Measurements from ENCODE around the gene PLXNA4. TPM values are rescaled to one million over a fixed set of nuclear protein-coding genes. Genes with fewer than 3 reads are reported as not detected.

Gene PLXNA4
- total RNA-seq, 1 experiment from 2014 or later = 1.0 TPM

GRCh38 chr7:132578826-132579225 is 2.6 kb upstream of the PLXNA4 start:
- CTCF ChIA-PET = no interaction called here
- no peak for DNase-seq
- no TSS peak for BruUV-seq (replicated peaks)
- peaks cover 60% of the 10 kb centered on the region for H3K27me3 ChIP-seq (ENCODE audit: insufficient read depth, low read depth)
- POLR2A ChIA-PET (ENCODE audit: unreplicated experiment) = no interaction called here
- no peaks in the 10 kb centered on the region for H3K79me2 ChIP-seq (ENCODE audit: low read depth)
- H3K9me2 ChIP-seq (ENCODE audit: insufficient read depth) = no peaks in the 10 kb centered on the region
- H3K36me3 ChIP-seq (ENCODE audit: low read depth) = no peaks in the 10 kb centered on the region
- H3K4me1 ChIP-seq (replicated peaks; ENCODE audit: insufficient read depth) = no peaks in the 10 kb centered on the region
- H3K27ac ChIP-seq = no peak overlapping the region
- no peaks in the 10 kb centered on the region for H3F3A ChIP-seq (ENCODE audit: insufficient read depth, low read depth)
- no peaks in the 10 kb centered on the region for H3K9me3 ChIP-seq (ENCODE audit: insufficient read depth, low read depth)
- no peak for TF ChIP-seq EZH2 (IDR thresholded peaks at IDR 0.05; ENCODE audit: low read depth)
- H3K4me2 ChIP-seq = no peak overlapping the region
- H3K4me3 ChIP-seq = no peak overlapping the region
- intact Hi-C loops (cut with micrococcal nuclease; ENCODE audit: unreplicated experiment) = no loop called here
- H4K20me1 ChIP-seq (ENCODE audit: insufficient read depth) = no peaks in the 10 kb centered on the region
- H2AFZ ChIP-seq = no peak overlapping the region

GRCh38 chr7:132578050-132578370 is 1.7 kb upstream of the PLXNA4 start:
- H3K36me3 ChIP-seq (ENCODE audit: low read depth) = no peaks in the 10 kb centered on the region
- H3K4me2 ChIP-seq = no peak overlapping the region
- no peaks in the 10 kb centered on the region for H3K9me2 ChIP-seq (ENCODE audit: insufficient read depth)
- CTCF ChIA-PET = interaction anchor here (0.7 kb wide), 1 partner anchor 1738 kb away, joined by 4 read pairs; no protein-coding TSS in a partner anchor
- no peaks in the 10 kb centered on the region for H3K79me2 ChIP-seq (ENCODE audit: low read depth)
- no peak overlapping the region for H3K27ac ChIP-seq
- H2AFZ ChIP-seq = no peak overlapping the region
- POLR2A ChIA-PET (ENCODE audit: unreplicated experiment) = no interaction called here
- H4K20me1 ChIP-seq (ENCODE audit: insufficient read depth) = no peaks in the 10 kb centered on the region
- no peaks in the 10 kb centered on the region for H3K4me1 ChIP-seq (replicated peaks; ENCODE audit: insufficient read depth)
- no peak overlapping the region for H3K4me3 ChIP-seq
- H3K9me3 ChIP-seq (ENCODE audit: insufficient read depth, low read depth) = no peaks in the 10 kb centered on the region
- no peak for DNase-seq
- no peaks in the 10 kb centered on the region for H3F3A ChIP-seq (ENCODE audit: insufficient read depth, low read depth)
- BruUV-seq (replicated peaks) = no TSS peak
- intact Hi-C loops (cut with micrococcal nuclease; ENCODE audit: unreplicated experiment) = no loop called here
- TF ChIP-seq CTCF (conservative IDR thresholded peaks at IDR 0.05) (no peak), EZH2 (IDR thresholded peaks at IDR 0.05; ENCODE audit: low read depth) (no peak)
- peaks cover 60% of the 10 kb centered on the region for H3K27me3 ChIP-seq (ENCODE audit: insufficient read depth, low read depth)

- peaks cover 63% of the 10 kb centered on the region for H3K27me3 ChIP-seq (ENCODE audit: insufficient read depth, low read depth)
- H3F3A ChIP-seq (ENCODE audit: insufficient read depth, low read depth) = no peaks in the 10 kb centered on the region
- H3K4me1 ChIP-seq (replicated peaks; ENCODE audit: insufficient read depth) = no peaks in the 10 kb centered on the region
- no peak for DNase-seq
- no peak overlapping the region for H2AFZ ChIP-seq
- H4K20me1 ChIP-seq (ENCODE audit: insufficient read depth) = no peaks in the 10 kb centered on the region
- H3K79me2 ChIP-seq (ENCODE audit: low read depth) = no peaks in the 10 kb centered on the region
- H3K9me3 ChIP-seq (ENCODE audit: insufficient read depth, low read depth) = no peaks in the 10 kb centered on the region
- no peak overlapping the region for H3K27ac ChIP-seq
- TF ChIP-seq CTCF (conservative IDR thresholded peaks at IDR 0.05) (no peak), EZH2 (IDR thresholded peaks at IDR 0.05; ENCODE audit: low read depth) (no peak)
- H3K36me3 ChIP-seq (ENCODE audit: low read depth) = no peaks in the 10 kb centered on the region
- BruUV-seq (replicated peaks) = no TSS peak
- no peak overlapping the region for H3K4me3 ChIP-seq
- no peak overlapping the region for H3K4me2 ChIP-seq
- ChIA-PET CTCF (interaction anchor here (0.7 kb wide), 3 partner anchors 19 to 1739 kb away, joined by 3 to 4 read pairs (median 4); no protein-coding TSS in a partner anchor), POLR2A (ENCODE audit: unreplicated experiment) (no interaction called here)
- intact Hi-C loops (cut with micrococcal nuclease; ENCODE audit: unreplicated experiment) = no loop called here
- H3K9me2 ChIP-seq (ENCODE audit: insufficient read depth) = no peaks in the 10 kb centered on the region
Measured at GRCh38 chr7:132577206-132578049, 1.2 kb upstream of the PLXNA4 start.

Data from PC-9 (cell line).